IMR-90 (cell line): ENCODE results near the gene GLT8D2. TPM values are rescaled to one million over a fixed set of nuclear protein-coding genes. Genes with fewer than 3 reads are reported as not detected.

Experiments used
- ATAC-seq: fragments of 200-7000 bp; cut with Tn5 transposase; 2 replicates; pipeline ENCODE4 v1.9.1; 2020; ENCODE audit warnings: low read depth, mild to moderate bottlenecking, moderate library complexity
- BruUV-seq: library from RNA; stranded (reverse); fragments of 400-500 nt; replicated peaks from 2 replicates; lab custom pipeline; 2021; lab: Mats Ljungman, UMichigan
- CTCF ChIA-PET: fragments of 300-600 bp; formaldehyde crosslinking; extraction: SDS; loops from one replicate; lab custom pipeline; 2021; ENCODE audit warnings: antibody characterized with exemption; lab: Yijun Ruan, JAX
- POLR2A ChIA-PET: fragments of 300-600 bp; sonication (Branson Sonifier 250); formaldehyde crosslinking; loops from one replicate; lab custom pipeline; 2022; ENCODE audit warnings: antibody characterized with exemption; ENCODE audit not compliant: unreplicated experiment; lab: Charles Lee
- DNase-seq: peaks from one replicate; pipeline ENCODE4 v3.0.0; 2013
- H2AFZ ChIP-seq: replicated peaks from 2 replicates; pipeline ENCODE3; 2013; ENCODE audit warnings: low read length, mild to moderate bottlenecking; ENCODE audit not compliant: poor library complexity
- H2AK5ac ChIP-seq: 2 replicates; pipeline ENCODE4 v1.6.1; 2013; ENCODE audit warnings: low read depth, low read length, inconsistent platforms
- H2AK9ac ChIP-seq: replicated peaks from 2 replicates; pipeline ENCODE3; 2013; ENCODE audit warnings: mild to moderate bottlenecking, low read depth, low read length, moderate library complexity; ENCODE audit not compliant: poor library complexity
- H2BK120ac ChIP-seq: 2 replicates; pipeline ENCODE4 v1.6.1; 2013; ENCODE audit warnings: low read depth, low read length, inconsistent platforms
- H2BK15ac ChIP-seq: 3 replicates; pipeline ENCODE4 v1.6.1; 2013; ENCODE audit warnings: low read depth, low read length, inconsistent platforms
- H2BK20ac ChIP-seq: 2 replicates; pipeline ENCODE4 v1.6.1; 2013; ENCODE audit warnings: low read depth, mild to moderate bottlenecking, inconsistent platforms, low read length, moderate library complexity
- H2BK5ac ChIP-seq: 2 replicates; pipeline ENCODE4 v1.6.1; 2013; ENCODE audit warnings: mild to moderate bottlenecking, low read depth, low read length, inconsistent platforms; ENCODE audit not compliant: poor library complexity, severe bottlenecking
- H3K14ac ChIP-seq: replicated peaks from 2 replicates; pipeline ENCODE4 v1.6.1; 2013; ENCODE audit warnings: low read depth, low read length, inconsistent platforms
- H3K18ac ChIP-seq: 2 replicates; pipeline ENCODE4 v1.6.1; 2013; ENCODE audit warnings: low read depth, low read length, control low read depth
- H3K23ac ChIP-seq: 2 replicates; pipeline ENCODE4 v1.6.1; 2013; ENCODE audit warnings: low read depth, low read length, inconsistent platforms
- H3K27ac ChIP-seq: 2 replicates; pipeline ENCODE4 v1.5.1; 2013; ENCODE audit warnings: mild to moderate bottlenecking, control low read depth, low read length; ENCODE audit not compliant: insufficient read depth
- H3K27me3 ChIP-seq: 2 replicates; pipeline ENCODE4 v1.6.1; 2013; ENCODE audit warnings: low read length; ENCODE audit not compliant: control insufficient read depth, insufficient read depth
- H3K36me3 ChIP-seq: 2 replicates; pipeline ENCODE4 v1.6.1; 2013; ENCODE audit warnings: low read length, mixed read lengths; ENCODE audit not compliant: control insufficient read depth, insufficient read depth
- H3K4ac ChIP-seq: 2 replicates; pipeline ENCODE4 v1.6.1; 2013; ENCODE audit warnings: low read depth, low read length, inconsistent platforms
- H3K4me1 ChIP-seq: 2 replicates; pipeline ENCODE4 v1.6.1; 2013; ENCODE audit warnings: low read length, mixed read lengths; ENCODE audit not compliant: control insufficient read depth, insufficient read depth
- H3K4me2 ChIP-seq: 2 replicates; pipeline ENCODE4 v1.6.1; 2013; ENCODE audit warnings: low read depth, mild to moderate bottlenecking, control low read depth, low read length, moderate library complexity
- H3K4me3 ChIP-seq: 2 replicates; pipeline ENCODE4 v1.5.1; 2013; ENCODE audit warnings: low read depth, mild to moderate bottlenecking, control low read depth, low read length, moderate library complexity; ENCODE audit not compliant: insufficient read depth
- H3K56ac ChIP-seq: 2 replicates; pipeline ENCODE4 v1.6.1; 2013; ENCODE audit warnings: low read length, inconsistent platforms; ENCODE audit not compliant: insufficient read depth; ENCODE audit errors: extremely low read depth
- H3K79me1 ChIP-seq, 2 experiments: 2 replicates each; pipeline ENCODE4 v1.6.1; 2013; ENCODE audit warnings: low read length in 2 of 2, inconsistent platforms in 1 of 2, low read depth in 1 of 2
- H3K9ac ChIP-seq: 2 replicates; pipeline ENCODE4 v1.6.1; 2013; ENCODE audit warnings: low read depth, low read length, control low read depth
- H3K9me1 ChIP-seq: 2 replicates; pipeline ENCODE4 v1.6.1; 2013; ENCODE audit warnings: low read length, inconsistent platforms; ENCODE audit not compliant: insufficient read depth
- H3K9me3 ChIP-seq: 2 replicates; pipeline ENCODE4 v1.6.1; 2013; ENCODE audit warnings: low read length; ENCODE audit not compliant: control insufficient read depth, insufficient read depth
- H4K20me1 ChIP-seq: 2 replicates; pipeline ENCODE4 v1.6.1; 2013; ENCODE audit warnings: low read length, inconsistent platforms; ENCODE audit not compliant: insufficient read depth
- H4K5ac ChIP-seq: 2 replicates; pipeline ENCODE4 v1.6.1; 2013; ENCODE audit warnings: mild to moderate bottlenecking, low read depth, low read length, control low read depth
- H4K8ac ChIP-seq, 2 experiments: 2 replicates each; pipeline ENCODE4 v1.6.1; 2013; ENCODE audit warnings: low read depth in 2 of 2, low read length in 2 of 2, control low read depth in 1 of 2, inconsistent platforms in 1 of 2
- H4K91ac ChIP-seq: 2 replicates; pipeline ENCODE4 v1.6.1; 2013; ENCODE audit warnings: low read depth, low read length, inconsistent platforms; ENCODE audit not compliant: insufficient read depth
- BHLHE40 ChIP-seq: fragments of 150-350 bp; IDR thresholded peaks from 2 replicates; pipeline ENCODE4 v1.6.1; 2016; ENCODE audit warnings: mild to moderate bottlenecking, low read depth, low read length
- CEBPB ChIP-seq: IDR thresholded peaks from 2 replicates; pipeline ENCODE4 v1.6.1; 2012; ENCODE audit warnings: low read depth, low read length, improper control_type of control experiment
- CHD1 ChIP-seq: IDR thresholded peaks from 2 replicates; pipeline ENCODE4 v1.6.1; 2012; ENCODE audit warnings: low read depth, low read length, improper control_type of control experiment
- FOS ChIP-seq: fragments of 150-350 bp; IDR thresholded peaks from 2 replicates; pipeline ENCODE4 v1.6.1; 2016; ENCODE audit warnings: low read depth, low read length
- MAFK ChIP-seq: IDR thresholded peaks from 2 replicates; pipeline ENCODE4 v1.6.1; 2012; ENCODE audit warnings: low read depth, low read length, improper control_type of control experiment
- MXI1 ChIP-seq: IDR thresholded peaks from 2 replicates; pipeline ENCODE4 v1.6.1; 2012; ENCODE audit warnings: low read depth, mild to moderate bottlenecking, low read length, moderate library complexity, borderline replicate concordance
- NFE2L2 ChIP-seq: fragments of 150-350 bp; IDR thresholded peaks from 2 replicates; pipeline ENCODE4 v1.6.1; 2016; ENCODE audit warnings: low read depth, mild to moderate bottlenecking, low read length
- RAD21 ChIP-seq: IDR thresholded peaks from 2 replicates; pipeline ENCODE4 v1.6.1; 2012; ENCODE audit warnings: low read length, improper control_type of control experiment
- RCOR1 ChIP-seq: IDR thresholded peaks from 2 replicates; pipeline ENCODE4 v1.6.1; 2012; ENCODE audit warnings: mild to moderate bottlenecking, low read length, improper control_type of control experiment; ENCODE audit not compliant: insufficient replicate concordance
- RFX5 ChIP-seq: IDR thresholded peaks from 2 replicates; pipeline ENCODE4 v1.8.0; 2012; ENCODE audit warnings: low read depth, mild to moderate bottlenecking, low read length, moderate library complexity
- SMC3 ChIP-seq: fragments of 150-350 bp; IDR thresholded peaks from 2 replicates; pipeline ENCODE4 v1.6.1; 2016; ENCODE audit warnings: low read depth, mild to moderate bottlenecking, antibody characterized with exemption, low read length, moderate library complexity
- WGBS, 2 experiments: methylation state at CpG; one replicate each; pipeline versions ENCODE4 v1.1.5 to v1.1.7; 2013; ENCODE audit warnings: missing lambda C conversion rate in 2 of 2; ENCODE audit not compliant: insufficient read length in 1 of 2; ENCODE audit errors: extremely low coverage in 2 of 2; 5-methylcytosine and 5-hydroxymethylcytosine counted together
- dilution Hi-C: fragments of 300-500 bp; cut with HindIII; formaldehyde crosslinking; loops from one replicate; pipeline ENCODE4 v1.14.3; 2018; ENCODE audit warnings: low sequenced_read_pairs; ENCODE audit not compliant: unreplicated experiment
- in situ Hi-C: fragments of 300-500 bp; cut with MboI; formaldehyde crosslinking; loops from 3 replicates; pipeline ENCODE4 v1.14.3; 2019; ENCODE audit warnings: low sequenced_read_pairs, inconsistent platforms, mixed read lengths
- intact Hi-C: fragments of 100-400 bp; cut with micrococcal nuclease; formaldehyde crosslinking; loops from 2 replicates; pipeline ENCODE4 v1.10.0; 2022
- polyA plus RNA-seq, 3 experiments: library from polyadenylated mRNA; depleted of rRNA; stranded (reverse); fragments of >200 nt; gene quantifications; 2 replicates each; pipeline ENCODE4 v1.2.3, GENCODE V29; 2012; ENCODE audit warnings: low replicate concordance in 1 of 3
- total RNA-seq: library from RNA; depleted of rRNA; stranded (reverse); fragments of >200 nt; gene quantifications from 2 replicates; pipeline ENCODE4 v1.2.3, GENCODE V29; 2012
- TF ChIP-seq, protein P1 (sequence below): fragments of 150-350 bp; IDR thresholded peaks from 2 replicates; pipeline ENCODE4 v1.6.1; 2016; ENCODE audit warnings: low read depth, mild to moderate bottlenecking, low read length, moderate library complexity, borderline replicate concordance
- TF ChIP-seq, protein P2 (sequence below): fragments of 150-350 bp; IDR thresholded peaks from 2 replicates; pipeline ENCODE4 v1.6.1; 2017; ENCODE audit warnings: mild to moderate bottlenecking, antibody characterized with exemption, low read length, low read depth

The GLT8D2 gene
- total and polyA plus RNA-seq, 2 of the 4 experiments (the other 2 are of a cell fraction): 33.5 to 47.9 TPM

DNA sequence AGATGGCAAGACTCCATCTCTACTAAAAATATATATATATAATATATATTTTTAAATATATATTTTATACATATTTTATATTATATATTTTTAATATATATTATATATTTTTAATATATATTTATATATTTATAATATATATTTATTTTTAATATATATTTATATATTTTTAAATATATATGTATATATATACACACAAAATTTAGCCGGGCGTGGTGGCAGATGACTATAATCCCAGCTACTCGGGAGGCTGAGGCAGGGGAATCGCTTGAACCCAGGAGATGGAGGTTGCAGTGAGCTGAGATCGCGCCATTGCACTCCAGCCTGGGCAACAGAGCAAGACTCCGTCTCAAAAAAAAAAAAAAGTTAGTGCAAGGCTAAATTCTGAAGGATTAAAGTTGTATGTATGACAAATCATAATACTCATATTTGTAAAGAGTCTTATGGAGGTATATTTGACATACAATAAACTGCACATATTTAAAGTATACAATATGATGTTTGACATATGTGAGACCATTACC lies 92.1 kb downstream of the GLT8D2 start:
- Histone ChIP-seq H3K79me1 (peaks cover 21 to 57% of the 10 kb centered on the region in 2 experiments; a peak in 3 of 4 replicates), H3K4me2 (peak overlapping the region; percentile 87; the same call in 1 of the 2 replicates), H3K56ac (no peak overlapping the region), H3K18ac (no peak overlapping the region), H3K9me1 (peaks cover 5% of the 10 kb centered on the region; the same call in 1 of the 2 replicates), H2AK9ac (no peak overlapping the region), H3K4me3 (no peak overlapping the region), H2BK15ac (no peak overlapping the region), H4K5ac (no peak overlapping the region), H4K20me1 (no peaks in the 10 kb centered on the region; the same call in 1 of the 2 replicates), H3K4me1 (peaks cover 3% of the 10 kb centered on the region; the same call in 1 of the 2 replicates), H3K9me3 (no peaks in the 10 kb centered on the region), H3K36me3 (peaks cover 12% of the 10 kb centered on the region), H2BK5ac (no peak overlapping the region), H4K91ac (no peak overlapping the region), H3K9ac (no peak overlapping the region), H3K23ac (no peak overlapping the region), H3K4ac (no peak overlapping the region; the same call in 1 of the 2 replicates), H2BK120ac (no peak overlapping the region), H3K27me3 (no peaks in the 10 kb centered on the region), H3K27ac (peak overlapping the region; percentile 79), H2AK5ac (no peak overlapping the region), H2BK20ac (no peak overlapping the region), H4K8ac (peak overlapping the region; percentile 88 to 91; a peak in 2 of 4 replicates), H3K14ac (no peak overlapping the region), H2AFZ (no peak overlapping the region)
- intact Hi-C loops: loop anchor here (1.0 to 2.0 kb wide), 4 partner anchors 7 to 151 kb away; partner anchors contain the start of gene TDG
- no peak for DNase-seq
- ATAC-seq: no peak
- POLR2A ChIA-PET: no interaction called here
- dilution Hi-C loops: no loop called here
- no TSS peak for BruUV-seq
- TF ChIP-seq BHLHE40 (no peak), CEBPB (no peak), MAFK (no peak), RAD21 (no peak), FOS (no peak), MXI1 (no peak), NFE2L2 (no peak), CHD1 (no peak), RFX5 (no peak), RCOR1 (no peak), SMC3 (no peak)
- TF ChIP-seq, protein P1, sequence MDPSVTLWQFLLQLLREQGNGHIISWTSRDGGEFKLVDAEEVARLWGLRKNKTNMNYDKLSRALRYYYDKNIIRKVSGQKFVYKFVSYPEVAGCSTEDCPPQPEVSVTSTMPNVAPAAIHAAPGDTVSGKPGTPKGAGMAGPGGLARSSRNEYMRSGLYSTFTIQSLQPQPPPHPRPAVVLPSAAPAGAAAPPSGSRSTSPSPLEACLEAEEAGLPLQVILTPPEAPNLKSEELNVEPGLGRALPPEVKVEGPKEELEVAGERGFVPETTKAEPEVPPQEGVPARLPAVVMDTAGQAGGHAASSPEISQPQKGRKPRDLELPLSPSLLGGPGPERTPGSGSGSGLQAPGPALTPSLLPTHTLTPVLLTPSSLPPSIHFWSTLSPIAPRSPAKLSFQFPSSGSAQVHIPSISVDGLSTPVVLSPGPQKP: no peak
- TF ChIP-seq, protein P2, sequence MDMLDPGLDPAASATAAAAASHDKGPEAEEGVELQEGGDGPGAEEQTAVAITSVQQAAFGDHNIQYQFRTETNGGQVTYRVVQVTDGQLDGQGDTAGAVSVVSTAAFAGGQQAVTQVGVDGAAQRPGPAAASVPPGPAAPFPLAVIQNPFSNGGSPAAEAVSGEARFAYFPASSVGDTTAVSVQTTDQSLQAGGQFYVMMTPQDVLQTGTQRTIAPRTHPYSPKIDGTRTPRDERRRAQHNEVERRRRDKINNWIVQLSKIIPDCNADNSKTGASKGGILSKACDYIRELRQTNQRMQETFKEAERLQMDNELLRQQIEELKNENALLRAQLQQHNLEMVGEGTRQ: no peak
- in situ Hi-C loops: no loop called here
- no CpG with 5 or more reads among the region's 7 CpGs for WGBS, 2 experiments
- CTCF ChIA-PET: no interaction called here
